NB4 (cell line): Measurements from ENCODE around the gene TRPT1.

ENCODE experiments used
- CTCF ChIP-seq: IDR thresholded peaks from one replicate; pipeline ENCODE4 v1.5.1; 2012; ENCODE audit warnings: low read depth, low read length
- MAX ChIP-seq: IDR thresholded peaks from 2 replicates; pipeline ENCODE4 v1.6.1; 2011; ENCODE audit warnings: low read depth, low read length
- POLR2A ChIP-seq: IDR thresholded peaks from 2 replicates; pipeline ENCODE4 v1.6.1; 2011; ENCODE audit warnings: mild to moderate bottlenecking; ENCODE audit not compliant: insufficient read length; ENCODE audit errors: extremely low read depth

GRCh38 chr11:64275031-64275800 is 49.2 kb upstream of the TRPT1 start:
- no peak for TF ChIP-seq CTCF
- no peak for TF ChIP-seq POLR2A
- TF ChIP-seq MAX = no peak
